SK-N-SH treated with all-trans-retinoic acid at 6 μM for 48 hours (cell line): ENCODE results near the gene GAR1.
"Not testable (repeated sequence)": the region's sequence is repeated elsewhere in the genome, so short reads cannot be mapped to it uniquely, and the experiment has no call there.

Source experiments
- ATAC-seq: fragments of 200-7000 bp; cut with Tn5 transposase; 3 replicates; pipeline ENCODE4 v1.9.1; 2020; ENCODE audit warnings: mild to moderate bottlenecking, moderate library complexity
- ARNTL ChIP-seq: fragments of 450-650 bp; formaldehyde crosslinking; IDR thresholded peaks from 2 replicates; pipeline ENCODE4 v1.5.0; 2020; ENCODE audit warnings: low read depth, mild to moderate bottlenecking, moderate library complexity, borderline replicate concordance
- BACH2 ChIP-seq: fragments of 250-450 bp; sonication (Bioruptor Pico); IDR thresholded peaks from 2 replicates; pipeline ENCODE4 v1.9.0; 2021; ENCODE audit warnings: mild to moderate bottlenecking, borderline replicate concordance
- CSDC2 ChIP-seq: fragments of 250-450 bp; sonication (Bioruptor Pico); IDR thresholded peaks from 2 replicates; pipeline ENCODE4 v1.5.0; 2020; ENCODE audit warnings: mild to moderate bottlenecking, moderate library complexity
- CSRNP3 ChIP-seq: fragments of 250-450 bp; sonication (Bioruptor Pico); IDR thresholded peaks from 2 replicates; pipeline ENCODE4 v1.5.1; 2021; ENCODE audit warnings: mild to moderate bottlenecking, moderate library complexity
- ESRRG ChIP-seq: fragments of 250-450 bp; sonication (Bioruptor Pico); IDR thresholded peaks from 2 replicates; pipeline ENCODE4 v1.6.1; 2021; ENCODE audit warnings: mild to moderate bottlenecking
- GLIS3 ChIP-seq: fragments of 250-450 bp; sonication (Bioruptor Pico); IDR thresholded peaks from 2 replicates; pipeline ENCODE4 v1.5.0; 2020; ENCODE audit warnings: mild to moderate bottlenecking, moderate library complexity
- ISL1 ChIP-seq: fragments of 250-450 bp; sonication (Bioruptor Pico); IDR thresholded peaks from 2 replicates; pipeline ENCODE4 v2.1.2; 2022; ENCODE audit warnings: mild to moderate bottlenecking, moderate library complexity
- OSR1 ChIP-seq: fragments of 250-450 bp; sonication (Bioruptor Pico); IDR thresholded peaks from 2 replicates; pipeline ENCODE4 v1.8.0; 2022; ENCODE audit warnings: moderate library complexity, mild to moderate bottlenecking, inconsistent platforms
- POU6F1 ChIP-seq: fragments of 250-450 bp; sonication (Bioruptor Pico); IDR thresholded peaks from 2 replicates; pipeline ENCODE4 v1.8.0; 2021; ENCODE audit warnings: low read depth, mild to moderate bottlenecking, moderate library complexity, borderline replicate concordance
- PPARA ChIP-seq: fragments of 250-450 bp; sonication (Bioruptor Pico); IDR thresholded peaks from 2 replicates; pipeline ENCODE4 v1.5.0; 2020; ENCODE audit warnings: mild to moderate bottlenecking, borderline replicate concordance
- RARB ChIP-seq: fragments of 250-450 bp; sonication (Bioruptor Pico); IDR thresholded peaks from 2 replicates; pipeline ENCODE4 v1.8.0; 2021; ENCODE audit warnings: mild to moderate bottlenecking, moderate library complexity
- TCF4 ChIP-seq: fragments of 250-450 bp; sonication (Bioruptor Pico); IDR thresholded peaks from 2 replicates; pipeline ENCODE4 v1.8.0; 2021; ENCODE audit warnings: mild to moderate bottlenecking, moderate library complexity, borderline replicate concordance
- TOX ChIP-seq: fragments of 250-450 bp; sonication (Bioruptor Pico); IDR thresholded peaks from 2 replicates; pipeline ENCODE4 v1.8.0; 2021; ENCODE audit warnings: mild to moderate bottlenecking, moderate library complexity, borderline replicate concordance
- TSHZ2 ChIP-seq: fragments of 250-450 bp; sonication (Bioruptor Pico); IDR thresholded peaks from 2 replicates; pipeline ENCODE4 v1.5.0; 2020; ENCODE audit warnings: mild to moderate bottlenecking, moderate library complexity
- ZC3H10 ChIP-seq: fragments of 250-450 bp; sonication (Bioruptor Pico); IDR thresholded peaks from 2 replicates; pipeline ENCODE4 v1.5.1; 2021; ENCODE audit warnings: mild to moderate bottlenecking, moderate library complexity
- ZFP3 ChIP-seq: fragments of 250-450 bp; sonication (Bioruptor Pico); IDR thresholded peaks from 2 replicates; pipeline ENCODE4 v1.5.0; 2020; ENCODE audit warnings: mild to moderate bottlenecking, moderate library complexity
- ZNF565 ChIP-seq: fragments of 450-650 bp; formaldehyde crosslinking; conservative IDR thresholded peaks from 2 replicates; pipeline ENCODE4 v1.5.0; 2020; ENCODE audit warnings: low read depth, mild to moderate bottlenecking, moderate library complexity
- ZNF70 ChIP-seq: fragments of 450-650 bp; formaldehyde crosslinking; IDR thresholded peaks from 2 replicates; pipeline ENCODE4 v1.5.0; 2020; ENCODE audit warnings: mild to moderate bottlenecking, moderate library complexity
- ZNF8 ChIP-seq: fragments of 450-650 bp; formaldehyde crosslinking; IDR thresholded peaks from 2 replicates; pipeline ENCODE4 v1.5.0; 2020; ENCODE audit warnings: mild to moderate bottlenecking, moderate library complexity
- TF ChIP-seq, protein P1 (sequence below): fragments of 250-450 bp; sonication (Bioruptor Pico); IDR thresholded peaks from 2 replicates; pipeline ENCODE4 v1.8.0; 2020; ENCODE audit warnings: mild to moderate bottlenecking, moderate library complexity, borderline replicate concordance
- TF ChIP-seq, protein P2 (sequence below): fragments of 250-450 bp; sonication (Bioruptor Pico); IDR thresholded peaks from 2 replicates; pipeline ENCODE4 v1.5.1; 2020; ENCODE audit warnings: low read depth, mild to moderate bottlenecking, moderate library complexity

GAR1 gene

GRCh38 chr4:109848501-109848900, 32.9 kb downstream of the GAR1 start:
- no peak for TF ChIP-seq PPARA (CRISPR knock-in tag)
- TF ChIP-seq ESRRG (CRISPR knock-in tag), result no peak
- no peak for TF ChIP-seq BACH2 (CRISPR knock-in tag)
- TF ChIP-seq ZNF70 (CRISPR knock-in tag), result no peak
- no peak for TF ChIP-seq ZC3H10 (CRISPR knock-in tag)
- TF ChIP-seq POU6F1 (CRISPR knock-in tag), result no peak
- no peak for TF ChIP-seq GLIS3 (CRISPR knock-in tag)
- no peak for TF ChIP-seq TOX
- TF ChIP-seq RARB (CRISPR knock-in tag), result no peak
- TF ChIP-seq CSRNP3 (CRISPR knock-in tag), result no peak
- TF ChIP-seq, protein P1, sequence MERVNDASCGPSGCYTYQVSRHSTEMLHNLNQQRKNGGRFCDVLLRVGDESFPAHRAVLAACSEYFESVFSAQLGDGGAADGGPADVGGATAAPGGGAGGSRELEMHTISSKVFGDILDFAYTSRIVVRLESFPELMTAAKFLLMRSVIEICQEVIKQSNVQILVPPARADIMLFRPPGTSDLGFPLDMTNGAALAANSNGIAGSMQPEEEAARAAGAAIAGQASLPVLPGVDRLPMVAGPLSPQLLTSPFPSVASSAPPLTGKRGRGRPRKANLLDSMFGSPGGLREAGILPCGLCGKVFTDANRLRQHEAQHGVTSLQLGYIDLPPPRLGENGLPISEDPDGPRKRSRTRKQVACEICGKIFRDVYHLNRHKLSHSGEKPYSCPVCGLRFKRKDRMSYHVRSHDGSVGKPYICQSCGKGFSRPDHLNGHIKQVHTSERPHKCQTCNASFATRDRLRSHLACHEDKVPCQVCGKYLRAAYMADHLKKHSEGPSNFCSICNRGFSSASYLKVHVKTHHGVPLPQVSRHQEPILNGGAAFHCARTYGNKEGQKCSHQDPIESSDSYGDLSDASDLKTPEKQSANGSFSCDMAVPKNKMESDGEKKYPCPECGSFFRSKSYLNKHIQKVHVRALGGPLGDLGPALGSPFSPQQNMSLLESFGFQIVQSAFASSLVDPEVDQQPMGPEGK (CRISPR knock-in tag), result no peak
- no peak for TF ChIP-seq CSDC2 (CRISPR knock-in tag)
- no peak for TF ChIP-seq ARNTL
- TF ChIP-seq TSHZ2 (CRISPR knock-in tag), result no peak
- TF ChIP-seq ZNF8 (CRISPR knock-in tag), result no peak
- no peak for TF ChIP-seq ZNF565 (CRISPR knock-in tag)
- TF ChIP-seq OSR1 (CRISPR knock-in tag), result no peak
- ATAC-seq, result no peak

DNA sequence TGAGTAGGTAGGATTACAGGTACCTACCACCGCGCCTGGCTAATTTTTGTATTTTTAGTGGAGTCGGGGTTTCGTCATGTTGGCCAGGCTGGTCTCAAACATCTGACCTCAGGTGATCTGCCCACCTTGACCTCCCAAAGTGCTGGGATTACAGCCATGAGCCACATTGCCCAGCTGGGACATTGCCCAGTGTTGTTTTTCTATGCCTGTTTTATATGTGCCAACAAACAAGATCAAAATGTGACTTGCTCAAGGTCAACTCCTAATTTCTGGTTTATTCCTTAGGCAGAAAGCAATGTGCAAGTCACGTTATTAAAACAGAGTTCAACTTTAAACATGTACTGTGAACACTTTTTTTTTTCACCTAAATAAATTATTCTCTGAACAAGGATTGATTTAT, 35.0 kb downstream of the GAR1 start:
- TF ChIP-seq CSDC2 (CRISPR knock-in tag) (no peak), CSRNP3 (CRISPR knock-in tag) (no peak), ZC3H10 (CRISPR knock-in tag) (no peak), ZFP3 (CRISPR knock-in tag) (no peak), RARB (CRISPR knock-in tag) (no peak), ISL1 (no peak), ARNTL (no peak), GLIS3 (CRISPR knock-in tag) (no peak), ESRRG (CRISPR knock-in tag) (no peak), TSHZ2 (CRISPR knock-in tag) (no peak), TOX (no peak), PPARA (CRISPR knock-in tag) (no peak), ZNF565 (CRISPR knock-in tag) (no peak), TCF4 (CRISPR knock-in tag) (no peak), OSR1 (CRISPR knock-in tag) (no peak)
- TF ChIP-seq, protein P2, sequence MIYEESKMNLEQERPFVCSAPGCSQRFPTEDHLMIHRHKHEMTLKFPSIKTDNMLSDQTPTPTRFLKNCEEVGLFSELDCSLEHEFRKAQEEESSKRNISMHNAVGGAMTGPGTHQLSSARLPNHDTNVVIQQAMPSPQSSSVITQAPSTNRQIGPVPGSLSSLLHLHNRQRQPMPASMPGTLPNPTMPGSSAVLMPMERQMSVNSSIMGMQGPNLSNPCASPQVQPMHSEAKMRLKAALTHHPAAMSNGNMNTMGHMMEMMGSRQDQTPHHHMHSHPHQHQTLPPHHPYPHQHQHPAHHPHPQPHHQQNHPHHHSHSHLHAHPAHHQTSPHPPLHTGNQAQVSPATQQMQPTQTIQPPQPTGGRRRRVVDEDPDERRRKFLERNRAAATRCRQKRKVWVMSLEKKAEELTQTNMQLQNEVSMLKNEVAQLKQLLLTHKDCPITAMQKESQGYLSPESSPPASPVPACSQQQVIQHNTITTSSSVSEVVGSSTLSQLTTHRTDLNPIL (CRISPR knock-in tag), result no peak
- TF ChIP-seq, protein P1 (CRISPR knock-in tag), result no peak
- no peak for ATAC-seq

DNA sequence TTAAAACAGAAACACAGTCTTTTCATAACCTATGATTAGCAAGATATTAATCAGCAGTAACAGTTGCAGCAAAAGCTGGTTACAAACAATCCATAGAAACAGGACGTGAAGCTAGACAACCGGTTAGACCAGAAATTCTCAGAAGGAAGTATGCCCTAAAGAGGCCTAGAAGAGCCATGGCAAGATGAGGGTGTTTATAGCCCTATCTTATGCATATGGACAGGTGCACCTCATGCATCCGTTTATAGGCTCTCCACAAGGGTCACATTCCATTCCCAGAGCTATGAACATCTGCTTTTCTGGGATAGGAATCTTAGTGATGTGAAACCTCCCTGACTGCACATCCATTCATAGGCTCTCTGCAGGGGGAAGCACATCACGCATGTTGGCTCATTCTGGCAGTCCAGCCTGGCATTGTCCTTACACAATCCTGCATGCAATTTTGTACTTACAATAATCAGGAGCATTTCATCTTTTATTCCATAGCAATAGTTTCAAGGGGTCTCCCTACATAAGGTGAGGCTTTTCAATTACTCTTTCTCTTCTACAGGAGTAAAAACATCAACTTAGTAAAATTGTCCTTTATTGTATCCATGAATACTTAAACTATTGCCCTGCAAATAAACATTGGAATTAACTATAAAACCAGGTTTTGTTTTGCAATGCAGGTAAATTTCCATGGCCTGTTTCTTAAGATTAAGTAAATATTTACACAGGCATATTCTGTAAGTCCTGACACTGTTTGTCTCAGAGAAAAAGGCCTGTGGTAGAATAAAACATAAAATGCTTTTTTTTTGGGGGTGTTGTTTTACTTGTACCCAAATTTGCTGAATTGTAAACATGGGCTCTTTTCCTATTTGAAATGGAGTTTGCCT, 44.1 kb downstream of the GAR1 start:
- not testable (repeated sequence) for ATAC-seq
